GM20431 (cell line): ENCODE results near the gene STPG1.

Experiments used
- in situ Hi-C: fragments of 300-500 bp; cut with MseI, MboI; formaldehyde crosslinking; loops from one replicate; pipeline ENCODE4 v1.15.0; 2020; ENCODE audit warnings: low sequenced_read_pairs; ENCODE audit not compliant: unreplicated experiment

STPG1 gene

DNA sequence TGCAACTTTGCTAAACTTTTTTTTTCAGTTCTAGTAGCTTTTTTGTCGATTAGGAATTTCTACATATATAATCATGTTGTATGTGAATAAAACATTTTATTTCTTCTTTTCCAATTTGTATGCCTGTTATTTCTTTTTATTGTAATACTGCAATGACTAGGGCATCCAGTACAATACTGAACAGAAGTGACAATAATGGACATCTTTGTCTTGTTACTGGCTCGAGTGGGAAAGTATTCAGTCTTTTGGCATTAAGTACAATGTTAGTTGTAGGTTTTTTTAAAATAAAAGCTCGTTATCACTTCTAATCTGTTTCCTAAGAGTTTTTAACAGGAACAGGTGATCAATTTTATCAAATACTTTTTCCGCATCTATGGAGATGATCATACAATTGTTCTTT, 9.8 kb downstream of the STPG1 start:
- in situ Hi-C loops = loop anchor here (25.0 kb wide), 1 partner anchor 183 kb away; no protein-coding TSS in a partner anchor

DNA sequence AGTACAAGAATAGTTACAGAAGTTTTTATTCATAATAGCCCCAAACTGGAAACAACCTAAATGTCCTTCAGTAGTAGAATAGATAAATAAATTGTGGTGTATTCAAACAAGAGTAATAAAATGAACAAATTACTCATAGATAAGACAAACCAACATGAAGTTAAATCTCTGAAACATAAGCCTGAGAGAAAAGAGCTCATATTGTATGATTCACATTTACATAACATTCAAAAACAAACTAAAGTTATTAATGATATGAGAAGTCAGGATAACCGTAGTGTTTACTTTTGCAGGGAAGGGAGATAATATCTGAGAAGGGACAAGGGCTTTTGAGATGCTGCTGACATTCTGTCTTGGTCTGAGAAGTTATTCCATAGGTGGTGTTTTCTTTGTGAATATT, 13.5 kb downstream of the STPG1 start:
- in situ Hi-C loops = loop anchor here (25.0 kb wide), 1 partner anchor 187 kb away; no protein-coding TSS in a partner anchor

DNA sequence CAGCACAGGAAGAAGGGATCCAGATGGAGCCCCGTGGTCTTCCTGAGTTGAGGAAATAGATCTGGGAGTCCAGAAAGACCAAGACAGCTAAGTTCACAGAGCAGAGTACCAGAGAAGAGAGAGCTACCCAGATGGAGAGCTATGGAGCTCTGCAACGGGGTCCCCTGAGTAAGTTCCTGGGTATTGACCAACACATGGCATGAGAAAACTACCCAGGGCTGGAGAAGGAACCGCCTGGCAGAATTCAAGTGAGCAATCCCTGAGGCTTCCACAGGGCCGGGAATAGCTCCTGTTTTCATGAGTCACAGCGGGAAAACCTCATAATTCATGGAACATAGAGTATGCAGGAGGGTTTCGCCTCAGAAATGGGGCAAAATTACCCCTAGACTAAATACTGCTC, 19.7 kb downstream of the STPG1 start:
- in situ Hi-C loops = no loop called here

DNA sequence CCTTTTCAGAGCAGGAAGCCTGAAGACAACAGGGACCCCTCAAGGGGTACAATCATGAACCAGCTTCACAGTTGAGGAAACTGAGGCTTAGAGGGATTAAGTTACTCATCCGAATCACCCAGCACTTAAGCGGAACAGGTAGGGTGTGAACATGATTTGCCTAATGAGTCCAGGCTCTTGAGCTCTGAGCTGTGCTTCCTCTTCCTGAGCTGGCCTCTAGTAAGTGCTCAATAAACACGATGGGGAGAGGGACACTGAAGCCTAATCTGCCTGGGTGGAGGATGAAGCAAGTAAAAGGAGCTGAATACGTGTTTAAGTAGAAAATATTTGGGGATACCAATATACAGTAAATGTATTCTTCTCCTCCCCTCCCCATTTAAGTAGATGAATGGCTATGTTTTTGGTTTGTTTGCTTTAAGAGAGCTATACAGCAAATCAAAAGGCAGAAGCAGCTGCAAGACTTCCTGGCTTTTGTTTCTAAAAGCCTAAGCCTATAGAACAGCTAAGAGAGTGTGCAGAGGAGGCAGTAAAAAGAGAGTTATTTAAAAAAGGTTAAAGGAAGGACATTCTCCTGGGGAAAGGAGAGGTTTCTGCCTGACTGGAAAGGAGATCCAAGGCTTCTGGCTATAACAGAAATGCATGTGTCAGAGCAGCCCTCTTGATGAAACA, 20.5 kb downstream of the STPG1 start:
- in situ Hi-C loops = no loop called here

DNA sequence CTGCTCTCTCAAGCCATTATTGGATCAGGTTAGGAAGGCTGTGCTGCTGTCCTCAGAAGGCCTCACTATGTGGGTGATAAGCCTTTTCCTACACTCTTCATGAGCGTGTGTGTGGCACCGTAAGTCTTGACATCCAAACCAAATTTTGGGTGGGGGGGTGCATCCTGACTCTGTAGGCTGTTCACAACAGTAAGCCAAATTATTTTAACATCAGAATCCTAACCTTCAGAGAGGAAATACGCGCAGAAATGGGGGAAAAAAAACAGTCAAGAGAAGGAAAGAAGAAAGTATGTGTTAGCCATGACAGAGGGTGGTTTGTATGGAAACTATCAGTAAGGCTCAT, 21.0 kb downstream of the STPG1 start:
- in situ Hi-C loops = no loop called here

DNA sequence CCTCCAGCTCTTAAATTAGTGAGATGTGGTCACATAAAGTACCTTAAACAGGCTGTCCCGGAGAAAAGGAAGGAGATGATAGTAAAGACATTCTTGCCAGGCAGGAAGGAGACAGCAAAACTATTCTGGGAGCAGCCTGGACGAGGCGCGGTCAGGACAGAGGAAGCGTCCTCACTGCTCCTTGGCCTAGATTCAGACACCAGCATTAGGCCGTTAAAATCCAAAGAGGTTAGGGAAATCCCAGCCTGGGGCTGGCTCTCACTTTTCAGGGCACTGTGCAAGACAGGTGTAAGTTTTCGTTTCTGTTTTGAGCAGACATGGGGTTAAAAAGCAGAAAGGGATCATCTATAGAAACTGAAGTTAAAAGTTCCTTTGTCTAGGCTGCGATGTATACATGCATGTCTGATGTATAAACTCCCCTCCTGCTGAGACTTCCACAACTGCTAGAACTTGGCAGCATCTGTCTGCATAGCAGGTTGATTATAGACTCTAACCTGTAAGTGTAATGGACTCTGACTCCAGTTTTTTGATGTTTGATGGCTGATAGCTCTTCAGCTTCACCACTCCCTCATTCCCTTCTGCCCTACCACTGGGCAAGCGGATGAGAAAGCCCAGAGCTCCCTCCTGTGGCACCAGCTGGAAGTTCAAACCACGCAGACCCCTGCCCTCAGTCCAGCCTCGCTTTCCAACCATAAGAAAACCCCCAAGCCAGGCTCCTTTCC, 21.5 kb downstream of the STPG1 start:
- in situ Hi-C loops = no loop called here

DNA sequence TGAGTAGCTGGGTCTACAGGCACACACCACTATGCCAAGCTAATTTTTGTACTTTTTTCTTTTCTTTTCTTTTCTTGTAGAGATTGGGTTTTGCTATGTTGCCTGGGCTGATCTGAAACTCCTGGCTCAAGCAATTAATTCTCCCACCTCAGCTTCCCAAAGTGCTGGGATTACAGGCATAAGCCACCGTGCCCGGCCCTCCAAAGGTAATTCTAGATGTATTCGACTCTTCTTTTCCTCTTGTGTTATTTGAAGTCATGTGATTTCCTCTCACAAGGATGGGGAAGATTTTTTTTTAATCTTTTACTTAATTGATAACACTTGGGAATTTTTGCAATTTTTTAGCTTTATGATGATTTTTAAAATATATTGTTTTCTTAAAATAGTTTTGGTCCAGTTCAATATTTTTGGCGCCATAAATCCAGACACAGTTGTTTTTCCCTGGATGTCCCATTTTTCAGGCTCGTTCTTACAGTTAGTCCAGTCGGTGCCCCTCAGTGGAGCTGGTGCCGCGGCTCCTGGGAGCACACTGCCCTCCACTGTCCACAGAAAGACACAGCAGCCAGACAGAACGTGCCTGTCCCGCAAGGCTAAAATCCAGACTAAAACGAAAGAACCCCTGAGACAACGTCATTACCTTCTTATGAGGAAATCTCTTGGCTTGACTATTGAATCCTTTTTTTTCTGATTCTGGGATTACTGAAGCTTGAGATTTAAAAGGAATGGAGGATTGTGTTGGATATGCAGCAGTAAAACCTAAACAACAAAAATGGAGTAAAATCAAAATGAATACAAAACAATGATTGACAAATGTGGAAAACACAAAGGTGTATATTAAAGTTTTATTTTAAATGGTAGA, 22.4 kb downstream of the STPG1 start:
- in situ Hi-C loops = no loop called here

DNA sequence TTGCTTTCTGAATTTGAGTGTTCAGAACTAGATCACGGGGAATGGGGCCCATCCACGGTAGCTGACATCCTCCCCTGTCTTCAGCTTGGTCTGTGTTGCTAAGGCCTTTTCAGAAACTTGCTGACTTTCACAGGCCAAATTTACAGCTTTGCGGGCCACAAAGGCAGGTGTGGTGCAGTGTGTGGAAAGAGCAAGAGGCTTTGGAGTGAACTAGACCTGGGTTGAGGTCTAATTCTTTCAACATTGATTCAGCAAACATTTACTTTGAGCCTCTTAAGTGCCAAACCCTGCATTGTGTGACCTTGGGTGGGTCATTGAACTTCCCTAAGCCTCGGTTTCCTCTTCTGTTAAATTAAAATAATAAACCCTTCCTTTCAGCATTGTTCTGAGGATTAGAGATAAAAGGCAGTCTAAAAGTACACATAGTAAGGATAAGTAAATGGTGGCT, 24.3 kb downstream of the STPG1 start:
- in situ Hi-C loops = loop anchor here (10.0 kb wide), 1 partner anchor 184 kb away; no protein-coding TSS in a partner anchor

DNA sequence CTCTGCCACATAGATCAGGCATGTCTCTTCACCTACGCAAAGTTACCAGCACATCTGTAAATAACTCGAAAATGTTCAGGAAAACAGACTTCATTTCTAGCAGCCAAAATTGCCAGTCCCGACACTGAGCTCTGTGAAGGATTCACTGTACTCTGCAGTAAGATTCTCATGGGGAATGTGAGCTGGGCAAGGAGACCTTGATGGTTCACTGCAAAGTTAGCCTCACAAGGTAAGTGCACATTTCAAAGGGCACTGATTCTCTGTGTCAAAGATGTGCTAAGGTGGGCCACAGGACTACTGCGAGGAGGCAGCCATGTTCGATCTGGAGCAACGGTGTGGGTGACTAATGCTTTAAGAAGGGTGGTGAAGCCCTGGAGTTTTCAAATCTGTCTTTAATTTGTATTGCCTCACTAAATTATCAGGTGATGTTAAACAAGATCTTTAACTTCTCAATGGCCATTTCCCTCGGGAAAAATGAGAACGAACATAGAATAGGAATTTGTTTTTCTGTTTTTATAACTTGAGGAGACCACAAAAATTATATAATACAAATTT, 25.2 kb downstream of the STPG1 start:
- in situ Hi-C loops = loop anchor here (10.0 kb wide), 1 partner anchor 184 kb away; no protein-coding TSS in a partner anchor

DNA sequence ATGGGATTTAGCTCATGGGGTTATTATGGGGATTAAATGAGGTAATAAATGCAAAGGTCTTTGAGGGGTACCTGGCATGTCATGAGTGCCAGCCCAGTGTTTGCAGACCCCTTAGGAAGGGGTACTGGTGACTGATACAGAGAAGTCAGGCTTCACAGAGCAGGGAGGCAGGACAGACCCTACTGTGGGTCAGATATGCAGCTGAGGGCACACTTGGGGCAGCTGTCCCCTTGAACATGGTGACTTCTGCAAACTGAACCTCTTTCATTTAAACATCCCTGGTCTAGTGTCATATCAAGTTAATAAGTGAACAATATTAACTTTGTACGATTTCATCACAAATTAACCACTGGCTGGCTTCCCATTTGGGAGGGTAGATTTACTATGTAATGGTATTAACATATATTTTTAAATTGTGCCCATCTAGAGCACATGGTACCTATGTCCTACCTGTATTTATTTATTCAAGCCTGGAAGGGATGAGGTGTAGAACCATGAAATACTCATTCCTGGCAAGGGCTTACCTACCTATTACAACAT, 25.9 kb downstream of the STPG1 start:
- in situ Hi-C loops = loop anchor here (10.0 kb wide), 1 partner anchor 183 kb away; no protein-coding TSS in a partner anchor

DNA sequence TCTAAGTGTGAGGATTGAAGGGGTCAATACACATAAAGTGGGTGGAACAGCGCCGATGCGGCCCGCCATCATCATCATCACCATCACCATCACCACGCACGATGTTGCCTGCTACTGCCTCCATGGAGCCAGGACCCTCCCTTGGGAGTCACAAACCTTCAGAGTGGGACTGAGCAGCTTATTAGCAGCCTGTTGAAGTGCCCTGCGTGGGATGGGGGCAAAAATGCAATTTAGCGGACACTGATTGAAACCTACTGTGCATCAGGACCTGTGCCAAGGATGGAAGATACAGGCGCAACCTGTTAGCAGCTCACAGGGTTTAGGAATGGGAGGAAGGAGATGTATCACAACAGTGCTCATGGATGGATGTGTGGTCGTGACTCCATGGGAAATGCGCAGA, 26.7 kb downstream of the STPG1 start:
- in situ Hi-C loops = loop anchor here (10.0 kb wide), 1 partner anchor 182 kb away; no protein-coding TSS in a partner anchor

DNA sequence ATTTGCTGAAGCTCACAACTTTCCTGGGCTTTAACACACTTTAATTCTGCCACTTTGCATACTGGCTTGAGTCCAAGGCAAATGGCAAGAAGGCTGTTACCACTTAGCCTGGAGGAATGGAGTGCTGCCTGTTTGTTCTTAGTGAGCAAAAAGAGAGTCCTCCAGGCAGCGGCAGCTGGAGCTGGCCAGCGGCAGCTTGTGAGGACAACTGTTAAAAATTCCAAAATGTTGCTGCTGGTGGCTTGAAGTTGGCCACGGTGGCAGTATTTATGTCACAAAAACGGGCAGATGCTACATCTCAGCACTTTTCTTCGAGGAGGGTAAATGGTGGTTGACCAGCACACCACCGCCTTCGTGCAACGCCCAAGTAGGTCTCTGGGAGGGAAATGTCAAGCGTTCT, 27.3 kb downstream of the STPG1 start:
- in situ Hi-C loops = loop anchor here (10.0 kb wide), 1 partner anchor 181 kb away; no protein-coding TSS in a partner anchor

DNA sequence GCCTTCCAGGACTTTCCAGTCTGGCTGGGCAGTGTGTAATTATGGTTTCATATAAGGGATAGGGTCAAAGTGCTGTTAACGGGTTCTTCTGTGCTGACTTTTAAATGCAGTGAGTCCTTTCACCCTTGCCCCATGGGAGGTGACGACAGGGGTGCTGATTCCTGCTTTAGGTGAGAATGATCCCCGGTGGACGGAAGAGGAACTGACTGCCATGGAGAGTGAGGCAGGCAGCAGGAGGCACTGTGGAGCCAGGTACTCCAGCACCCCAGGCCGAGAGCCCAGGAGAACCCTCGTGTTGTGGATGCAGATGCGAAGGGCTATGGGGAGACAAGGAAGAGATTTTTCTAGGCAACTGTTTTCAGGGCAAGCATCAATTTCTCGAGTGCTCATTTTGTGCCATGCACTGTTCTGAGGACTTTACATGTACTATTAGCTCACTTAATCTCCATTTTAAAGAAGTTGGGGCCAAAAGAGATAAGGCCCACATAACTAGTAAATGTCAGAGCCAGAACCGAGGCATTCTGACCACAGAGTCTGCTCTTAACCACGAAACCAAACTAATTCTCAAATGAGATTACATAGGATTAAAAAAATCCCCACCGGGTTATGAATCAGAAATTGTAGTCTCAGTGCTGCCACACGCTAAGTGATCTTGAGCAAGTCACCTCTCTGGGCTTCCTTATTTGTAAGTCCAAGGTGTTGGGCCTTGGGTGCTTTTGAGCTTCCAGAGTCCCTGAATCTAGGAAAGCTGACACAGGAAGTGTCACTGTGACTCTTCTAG, 28.2 kb downstream of the STPG1 start:
- in situ Hi-C loops = loop anchor here (10.0 kb wide), 1 partner anchor 181 kb away; no protein-coding TSS in a partner anchor

DNA sequence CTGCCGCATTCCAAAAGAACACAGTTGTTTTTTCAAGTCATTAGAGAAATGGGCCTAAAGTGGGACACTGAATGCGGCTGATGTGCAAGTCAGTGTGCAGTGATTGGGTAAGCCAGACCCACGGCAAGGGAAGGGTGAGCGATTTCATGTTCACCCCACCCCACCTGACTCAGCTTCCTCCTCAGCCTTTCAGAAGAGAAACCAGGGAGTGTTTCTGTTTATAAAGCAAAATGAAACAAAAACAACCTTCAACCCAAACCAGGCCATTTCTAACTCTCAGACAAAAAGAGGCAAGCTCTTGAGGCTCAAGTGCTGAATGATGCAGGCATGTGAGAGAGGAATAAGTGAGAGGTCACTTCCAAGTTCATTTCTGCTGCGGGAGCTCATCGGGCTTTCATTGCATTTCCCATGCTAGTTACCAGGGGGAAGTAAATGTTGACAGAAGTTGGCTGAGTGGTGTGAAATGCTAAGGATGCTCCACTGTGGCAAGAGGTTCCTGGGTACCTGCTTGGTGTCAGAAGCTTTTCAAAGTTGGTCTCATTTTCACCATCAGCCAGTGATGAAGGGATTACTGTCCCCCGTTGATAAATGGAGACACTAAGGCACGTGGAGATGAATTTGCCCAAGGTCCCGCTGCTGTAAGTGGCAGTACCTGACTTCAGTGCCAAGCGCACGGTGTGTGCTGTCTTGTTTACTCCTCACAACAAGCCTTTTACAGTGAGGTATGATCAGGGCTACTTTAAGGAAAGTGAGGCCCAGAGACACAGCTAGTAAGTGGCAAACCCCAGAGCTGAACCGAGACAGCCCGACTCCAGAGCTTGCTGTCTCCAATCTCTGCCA, 29.1 kb downstream of the STPG1 start:
- in situ Hi-C loops = loop anchor here (10.0 kb wide), 1 partner anchor 180 kb away; no protein-coding TSS in a partner anchor

DNA sequence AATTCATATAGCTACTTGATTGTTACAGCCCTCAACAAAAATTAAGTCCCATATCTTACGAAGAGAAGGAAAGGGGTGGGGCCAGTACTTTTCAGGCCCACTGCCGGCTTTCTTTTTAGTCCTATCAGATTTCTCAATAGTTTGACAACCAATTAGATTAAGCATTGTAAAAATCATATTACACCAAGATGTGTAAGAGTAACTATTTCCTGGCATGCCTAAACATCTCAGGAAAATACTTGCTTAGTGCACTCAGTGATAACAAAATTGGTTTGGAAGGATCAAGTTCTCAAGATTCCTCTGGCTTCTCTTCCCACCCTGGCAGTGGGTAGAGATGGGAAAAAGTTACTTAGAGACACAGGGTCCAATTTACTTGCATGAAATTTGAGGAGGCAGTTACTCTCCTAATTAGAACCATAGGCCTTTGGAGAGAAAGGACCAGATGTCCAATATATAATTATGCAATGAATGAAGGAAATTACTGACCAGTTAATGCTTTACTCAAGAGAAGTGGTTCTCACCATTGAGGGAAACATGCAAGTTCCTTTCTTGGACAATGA, 30.1 kb downstream of the STPG1 start:
- in situ Hi-C loops = loop anchor here (10.0 kb wide), 1 partner anchor 179 kb away; no protein-coding TSS in a partner anchor

DNA sequence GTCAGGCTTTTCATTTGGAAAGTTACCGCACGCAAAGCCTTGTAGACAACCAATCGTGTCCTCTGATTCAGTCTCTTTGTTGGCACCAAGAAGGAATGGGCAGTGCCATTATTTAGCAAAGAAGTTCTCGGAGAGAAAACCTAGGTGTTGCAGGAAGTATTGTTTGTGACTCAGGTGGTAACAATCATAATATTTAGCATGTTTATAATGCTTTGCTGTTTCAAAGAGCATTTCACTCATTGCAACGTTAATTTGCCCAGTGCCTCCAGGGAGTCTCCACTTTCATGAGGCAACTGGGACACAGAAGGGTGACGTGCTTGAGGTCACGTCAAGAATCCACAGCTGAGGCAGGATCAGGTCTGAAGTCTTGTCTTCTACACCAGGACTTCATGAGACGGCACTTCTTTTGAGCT, 31.4 kb downstream of the STPG1 start:
- in situ Hi-C loops = loop anchor here (10.0 kb wide), 1 partner anchor 177 kb away; no protein-coding TSS in a partner anchor

DNA sequence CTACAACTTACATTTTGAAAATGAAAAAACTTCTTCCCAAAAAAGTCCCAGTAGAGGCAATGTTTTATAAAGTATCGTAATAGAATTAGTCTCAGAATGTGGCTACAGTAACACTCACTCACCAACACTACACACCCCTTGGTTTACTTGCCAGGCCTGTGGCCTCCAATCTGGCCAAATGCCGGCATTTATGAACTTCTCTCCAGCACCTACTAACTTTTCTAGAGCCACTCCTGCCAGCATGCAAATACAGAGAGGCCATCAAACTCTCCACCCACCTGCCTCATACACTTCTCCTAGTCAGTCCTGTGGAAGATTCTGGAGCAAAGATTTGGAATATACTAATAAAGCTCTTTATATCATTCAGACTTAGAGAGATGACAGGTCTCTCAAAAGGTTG, 32.3 kb downstream of the STPG1 start:
- in situ Hi-C loops = loop anchor here (10.0 kb wide), 1 partner anchor 176 kb away; no protein-coding TSS in a partner anchor
